SK-N-SH (cell line): ENCODE data around the gene GLIS1. TPM values are rescaled to one million over a fixed set of nuclear protein-coding genes. Genes with fewer than 3 reads are reported as not detected.

Experiments
- CTCF ChIA-PET: fragments of 300-600, 350-600 bp; formaldehyde crosslinking; extraction: SDS; loops from one replicate; lab custom pipeline; 2021; lab: Yijun Ruan, JAX
- POLR2A ChIA-PET: fragments of 350-600 bp; sonication (Branson Sonifier 250); formaldehyde crosslinking; extraction: SDS; loops from one replicate; lab custom pipeline; 2020; ENCODE audit warnings: antibody characterized with exemption, inconsistent platforms; lab: Yijun Ruan, JAX
- DNase-seq: peaks from one replicate; pipeline ENCODE4 v3.0.0; 2012
- H2AFZ ChIP-seq: fragments of 200-600 bp; sonication (generic); 2 replicates; pipeline ENCODE4 v1.8.1; 2016; ENCODE audit warnings: antibody characterized with exemption, mild to moderate bottlenecking, low read depth
- H3F3A ChIP-seq: fragments of 200-600 bp; sonication (generic); replicated peaks from 2 replicates; pipeline ENCODE3; 2016; ENCODE audit warnings: antibody characterized with exemption, mild to moderate bottlenecking; ENCODE audit not compliant: insufficient read depth
- H3K27ac ChIP-seq, 2 experiments: fragments of 200-500 bp in 1 of 2; fragments of 200-600 bp in 1 of 2; sonication (Bioruptor generic) in 1 of 2; sonication (generic), shearing (Covaris generic) in 1 of 2; 2 replicates each; pipeline versions ENCODE4 v1.5.1 to v1.6.1; 2014 to 2016; ENCODE audit warnings: low read depth in 2 of 2, inconsistent platforms in 1 of 2, low read length in 1 of 2, mild to moderate bottlenecking in 1 of 2, mixed read lengths in 1 of 2
- H3K27me3 ChIP-seq: fragments of 200-600 bp; sonication (generic), shearing (Covaris generic); 2 replicates; pipeline ENCODE4 v1.6.1; 2016; ENCODE audit warnings: mixed run types; ENCODE audit not compliant: insufficient read depth
- H3K36me3 ChIP-seq, 2 experiments: fragments of 200-500 bp in 1 of 2; fragments of 200-600 bp in 1 of 2; sonication (Bioruptor generic) in 1 of 2; sonication (generic) in 1 of 2; replicated peaks in 1 of 2; 2 replicates each; pipeline versions ENCODE3 to v1.5.1; 2014 to 2016; ENCODE audit warnings: low read length in 1 of 2, mild to moderate bottlenecking in 1 of 2; ENCODE audit not compliant: insufficient read depth in 2 of 2, control insufficient read depth in 1 of 2
- H3K4me1 ChIP-seq, 2 experiments: fragments of 200-500 bp in 1 of 2; fragments of 200-600 bp in 1 of 2; sonication (Bioruptor generic) in 1 of 2; sonication (generic), shearing (Covaris generic) in 1 of 2; 2 replicates each; pipeline versions ENCODE4 v1.5.1 to v1.6.1; 2014 to 2016; ENCODE audit warnings: low read depth in 1 of 2, low read length in 1 of 2, mixed run types in 1 of 2; ENCODE audit not compliant: insufficient read depth in 2 of 2, control insufficient read depth in 1 of 2
- H3K4me2 ChIP-seq: fragments of 200-600 bp; sonication (generic), shearing (Covaris generic); 2 replicates; pipeline ENCODE4 v1.6.1; 2017; ENCODE audit warnings: mixed run types
- H3K4me3 ChIP-seq, 2 experiments: fragments of 200-500 bp in 1 of 2; fragments of 200-600 bp in 1 of 2; sonication (Bioruptor generic) in 1 of 2; sonication (generic), shearing (Covaris generic) in 1 of 2; 2 replicates each; pipeline versions ENCODE4 v1.5.1 to v1.8.1; 2014 to 2016; ENCODE audit warnings: low read depth in 2 of 2, inconsistent platforms in 1 of 2, low read length in 1 of 2, mild to moderate bottlenecking in 1 of 2, mixed read lengths in 1 of 2, moderate library complexity in 1 of 2
- H3K79me2 ChIP-seq: fragments of 200-600 bp; sonication (generic); 2 replicates; pipeline ENCODE4 v1.8.1; 2017; ENCODE audit warnings: mild to moderate bottlenecking; ENCODE audit not compliant: insufficient read depth
- H3K9ac ChIP-seq: fragments of 200-600 bp; sonication (generic); 2 replicates; pipeline ENCODE4 v1.6.1; 2017; ENCODE audit warnings: mixed run types
- H3K9me2 ChIP-seq: fragments of 200-600 bp; sonication (generic); 2 replicates; pipeline ENCODE4 v1.6.1; 2017; ENCODE audit warnings: mixed run types
- H3K9me3 ChIP-seq: fragments of 200-600 bp; sonication (generic); 2 replicates; pipeline ENCODE4 v1.6.1; 2017; ENCODE audit warnings: mixed run types, mild to moderate bottlenecking, moderate library complexity
- H4K20me1 ChIP-seq: fragments of 200-600 bp; sonication (generic); 2 replicates; pipeline ENCODE4 v1.6.1; 2017; ENCODE audit warnings: mild to moderate bottlenecking, mixed run types; ENCODE audit not compliant: insufficient read depth
- ELF1 ChIP-seq: IDR thresholded peaks from 2 replicates; pipeline ENCODE4 v1.4.0; 2012
- EP300 ChIP-seq, 2 experiments: IDR thresholded peaks; 2 replicates each; pipeline versions ENCODE4 v1.4.0 to v1.6.1; 2012; ENCODE audit warnings: borderline replicate concordance in 1 of 2, low read depth in 1 of 2, low read length in 1 of 2
- FOSL2 ChIP-seq: IDR thresholded peaks from 2 replicates; pipeline ENCODE4 v1.4.0; 2012; ENCODE audit warnings: low read depth, mild to moderate bottlenecking, moderate library complexity, borderline replicate concordance
- FOXM1 ChIP-seq: IDR thresholded peaks from 2 replicates; pipeline ENCODE4 v1.4.0; 2012; ENCODE audit warnings: low read depth, mild to moderate bottlenecking
- GATA2 ChIP-seq: sonication (generic); formaldehyde crosslinking; IDR thresholded peaks from 2 replicates; pipeline ENCODE4 v1.5.0; 2020; ENCODE audit warnings: mild to moderate bottlenecking, missing genetic modification reagents
- MEF2A ChIP-seq: IDR thresholded peaks from 2 replicates; pipeline ENCODE4 v1.4.0; 2012; ENCODE audit warnings: low read depth, borderline replicate concordance
- RFX5 ChIP-seq: IDR thresholded peaks from 2 replicates; pipeline ENCODE4 v1.6.1; 2012; ENCODE audit warnings: mild to moderate bottlenecking, improper control_type of control experiment, low read length
- RXRA ChIP-seq: IDR thresholded peaks from 2 replicates; pipeline ENCODE4 v1.4.0; 2012; ENCODE audit warnings: low read depth, mild to moderate bottlenecking, borderline replicate concordance
- TAF1 ChIP-seq: IDR thresholded peaks from 2 replicates; pipeline ENCODE4 v1.6.1; 2012; ENCODE audit warnings: low read depth, mild to moderate bottlenecking, low read length, moderate library complexity, borderline replicate concordance
- TCF12 ChIP-seq: IDR thresholded peaks from 2 replicates; pipeline ENCODE4 v1.4.0; 2012
- TEAD4 ChIP-seq: IDR thresholded peaks from 2 replicates; pipeline ENCODE4 v1.4.0; 2012; ENCODE audit warnings: mild to moderate bottlenecking, borderline replicate concordance; ENCODE audit not compliant: insufficient read depth
- WGBS: methylation state at CpG from one replicate; pipeline ENCODE4 v1.1.6; 2017; ENCODE audit warnings: low lambda C conversion rate; 5-methylcytosine and 5-hydroxymethylcytosine counted together
- polyA plus RNA-seq, 3 experiments: library from polyadenylated mRNA; depleted of rRNA; stranded (reverse); fragments of >200 nt; gene quantifications; 2 replicates each; pipeline ENCODE4 v1.2.3, GENCODE V29; 2012
- TF ChIP-seq, protein P1 (sequence below): IDR thresholded peaks from 2 replicates; pipeline ENCODE4 v1.6.1; 2012; ENCODE audit warnings: mild to moderate bottlenecking, low read depth, low read length, moderate library complexity
- TF ChIP-seq, protein P2 (sequence below): IDR thresholded peaks from 2 replicates; pipeline ENCODE4 v1.4.0; 2012; ENCODE audit warnings: low read depth
- TF ChIP-seq, protein P3 (sequence below): IDR thresholded peaks from 2 replicates; pipeline ENCODE4 v1.4.0; 2012; ENCODE audit warnings: low read depth, borderline replicate concordance
- TF ChIP-seq, protein P4 (sequence below): IDR thresholded peaks from 2 replicates; pipeline ENCODE4 v1.4.0; 2012; ENCODE audit warnings: low read depth, borderline replicate concordance

GLIS1 gene
- polyA plus RNA-seq, 1 of the 3 experiments (the other 2 are of a cell fraction): 0.13 TPM

DNA sequence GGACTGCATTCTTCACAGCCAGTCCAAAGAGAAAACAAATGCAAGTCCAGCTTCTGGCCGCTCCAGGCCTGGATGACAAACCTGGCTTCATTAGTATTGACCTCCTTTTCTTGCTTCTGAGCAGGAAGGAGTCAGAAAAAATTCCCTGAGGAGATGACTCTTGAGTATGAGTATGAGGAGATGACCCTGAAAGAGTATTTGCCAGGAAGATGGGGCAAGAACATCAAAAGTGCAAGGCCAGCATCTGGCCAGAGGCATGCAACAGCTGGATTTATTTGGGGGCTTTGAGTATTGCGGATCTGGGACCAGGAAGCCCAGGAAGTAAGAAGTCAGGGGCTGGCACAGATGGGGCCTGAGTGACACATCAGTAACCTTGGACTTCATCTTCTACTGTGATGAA, 113.9 kb downstream of the GLIS1 start:
- Histone ChIP-seq H3K36me3 (no peaks in the 10 kb centered on the region), H3K9ac (no peak overlapping the region), H3K79me2 (no peaks in the 10 kb centered on the region), H3K27me3 (no peaks in the 10 kb centered on the region; the same call in 1 of the 2 replicates), H3K27ac (no peak overlapping the region), H4K20me1 (no peaks in the 10 kb centered on the region), H3K4me2 (no peak overlapping the region), H3F3A (no peaks in the 10 kb centered on the region), H3K4me3 (no peak overlapping the region), H3K9me3 (no peaks in the 10 kb centered on the region), H3K4me1 (peaks cover 0 to 27% of the 10 kb centered on the region in 2 experiments; a peak in 1 of 4 replicates), H3K9me2 (no peaks in the 10 kb centered on the region), H2AFZ (no peak overlapping the region)
- POLR2A ChIA-PET: no interaction called here
- TF ChIP-seq MEF2A (no peak), ELF1 (no peak), EP300 (IDR thresholded peaks at IDR 0.05; ENCODE audit: borderline replicate concordance in 1 of 2, low read depth in 1 of 2, low read length in 1 of 2) (no peak)
- WGBS: 73% methylated on average over 2 of the region's 2 CpGs
- no peak for DNase-seq
- CTCF ChIA-PET: interaction anchor here (3.5 kb wide), 1 partner anchor 139 kb away, joined by 11 read pairs; no protein-coding TSS in a partner anchor

DNA sequence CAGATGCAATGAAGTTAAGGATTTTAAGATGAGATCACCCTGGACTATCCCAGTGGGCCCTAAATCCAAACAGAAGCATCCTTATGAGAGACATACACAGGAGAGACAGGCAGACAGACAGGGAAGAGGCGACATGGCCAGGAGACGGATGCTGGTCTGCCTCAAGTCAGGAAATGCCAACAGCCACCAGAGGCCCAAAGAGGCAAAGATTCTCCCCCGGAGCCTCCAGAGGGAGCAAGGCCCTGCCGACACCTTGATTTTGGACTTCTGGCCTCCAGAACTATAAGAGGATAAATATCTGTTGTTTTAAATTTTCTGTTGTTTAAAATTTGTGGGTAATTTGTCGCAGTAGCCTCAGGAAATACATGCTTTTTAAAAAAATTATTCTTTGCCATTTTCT, 116.4 kb downstream of the GLIS1 start:
- POLR2A ChIA-PET: no interaction called here
- Histone ChIP-seq H3K79me2 (no peaks in the 10 kb centered on the region), H3K9ac (no peak overlapping the region), H4K20me1 (no peaks in the 10 kb centered on the region), H3K36me3 (no peaks in the 10 kb centered on the region), H3K4me3 (no peak overlapping the region), H3K9me2 (no peaks in the 10 kb centered on the region), H2AFZ (no peak overlapping the region), H3K27ac (no peak overlapping the region), H3K4me1 (peaks cover 0 to 38% of the 10 kb centered on the region in 2 experiments; a peak in 1 of 4 replicates), H3F3A (no peaks in the 10 kb centered on the region), H3K4me2 (no peak overlapping the region), H3K27me3 (no peaks in the 10 kb centered on the region; the same call in 1 of the 2 replicates), H3K9me3 (no peaks in the 10 kb centered on the region)
- WGBS: 74% methylated on average over 5 of the region's 5 CpGs
- no peak for TF ChIP-seq FOSL2
- no peak for TF ChIP-seq ELF1
- TF ChIP-seq TEAD4: no peak
- TF ChIP-seq, protein P1, sequence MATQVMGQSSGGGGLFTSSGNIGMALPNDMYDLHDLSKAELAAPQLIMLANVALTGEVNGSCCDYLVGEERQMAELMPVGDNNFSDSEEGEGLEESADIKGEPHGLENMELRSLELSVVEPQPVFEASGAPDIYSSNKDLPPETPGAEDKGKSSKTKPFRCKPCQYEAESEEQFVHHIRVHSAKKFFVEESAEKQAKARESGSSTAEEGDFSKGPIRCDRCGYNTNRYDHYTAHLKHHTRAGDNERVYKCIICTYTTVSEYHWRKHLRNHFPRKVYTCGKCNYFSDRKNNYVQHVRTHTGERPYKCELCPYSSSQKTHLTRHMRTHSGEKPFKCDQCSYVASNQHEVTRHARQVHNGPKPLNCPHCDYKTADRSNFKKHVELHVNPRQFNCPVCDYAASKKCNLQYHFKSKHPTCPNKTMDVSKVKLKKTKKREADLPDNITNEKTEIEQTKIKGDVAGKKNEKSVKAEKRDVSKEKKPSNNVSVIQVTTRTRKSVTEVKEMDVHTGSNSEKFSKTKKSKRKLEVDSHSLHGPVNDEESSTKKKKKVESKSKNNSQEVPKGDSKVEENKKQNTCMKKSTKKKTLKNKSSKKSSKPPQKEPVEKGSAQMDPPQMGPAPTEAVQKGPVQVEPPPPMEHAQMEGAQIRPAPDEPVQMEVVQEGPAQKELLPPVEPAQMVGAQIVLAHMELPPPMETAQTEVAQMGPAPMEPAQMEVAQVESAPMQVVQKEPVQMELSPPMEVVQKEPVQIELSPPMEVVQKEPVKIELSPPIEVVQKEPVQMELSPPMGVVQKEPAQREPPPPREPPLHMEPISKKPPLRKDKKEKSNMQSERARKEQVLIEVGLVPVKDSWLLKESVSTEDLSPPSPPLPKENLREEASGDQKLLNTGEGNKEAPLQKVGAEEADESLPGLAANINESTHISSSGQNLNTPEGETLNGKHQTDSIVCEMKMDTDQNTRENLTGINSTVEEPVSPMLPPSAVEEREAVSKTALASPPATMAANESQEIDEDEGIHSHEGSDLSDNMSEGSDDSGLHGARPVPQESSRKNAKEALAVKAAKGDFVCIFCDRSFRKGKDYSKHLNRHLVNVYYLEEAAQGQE: no peak
- TF ChIP-seq EP300 (IDR thresholded peaks at IDR 0.05; ENCODE audit: borderline replicate concordance in 1 of 2, low read depth in 1 of 2, low read length in 1 of 2): no peak
- CTCF ChIA-PET: interaction anchor here (1.1 kb wide), 1 partner anchor 21 kb away, joined by 3 read pairs; no protein-coding TSS in a partner anchor
- no peak for DNase-seq

DNA sequence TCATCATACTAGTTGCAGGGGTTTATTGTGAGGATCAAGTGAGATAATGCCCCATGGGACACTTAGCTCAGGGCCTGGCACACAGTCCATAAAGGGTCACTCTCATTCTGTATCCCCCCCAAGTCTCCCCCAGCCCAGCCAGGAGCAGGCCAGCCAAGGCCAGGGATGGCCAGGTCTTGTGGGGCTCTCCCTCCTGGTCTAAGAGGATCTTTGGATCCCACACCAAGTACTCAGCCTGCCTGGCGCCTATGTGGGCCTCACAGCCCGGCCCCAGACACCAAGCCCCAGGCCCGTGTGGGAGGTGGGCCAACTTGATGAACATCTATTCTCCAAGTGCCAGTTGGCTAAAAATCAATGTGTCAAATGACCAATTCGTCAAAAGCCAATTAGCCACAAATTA, 117.8 kb downstream of the GLIS1 start:
- no peaks in the 10 kb centered on the region for H3K79me2 ChIP-seq
- WGBS: 48% methylated on average over 3 of the region's 4 CpGs
- no peaks in the 10 kb centered on the region for H4K20me1 ChIP-seq
- H3K9ac ChIP-seq: no peak overlapping the region
- no peaks in the 10 kb centered on the region for H3K9me3 ChIP-seq
- no peaks in the 10 kb centered on the region for H3K9me2 ChIP-seq
- no peak overlapping the region for H3K27ac ChIP-seq
- H3K4me2 ChIP-seq: no peak overlapping the region
- DNase-seq: no peak
- H3K4me3 ChIP-seq: no peak overlapping the region
- H3K27me3 ChIP-seq: no peaks in the 10 kb centered on the region; the same call in 1 of the 2 replicates
- H3K36me3 ChIP-seq: no peaks in the 10 kb centered on the region
- H2AFZ ChIP-seq: no peak overlapping the region
- H3K4me1 ChIP-seq: peaks cover 0 to 27% of the 10 kb centered on the region in 2 experiments; a peak in 1 of 4 replicates
- POLR2A ChIA-PET: no interaction called here
- CTCF ChIA-PET: interaction anchor here (0.9 to 1.2 kb wide), 3 partner anchors 31 to 177 kb away, joined by 4 read pairs; no protein-coding TSS in a partner anchor
- no peaks in the 10 kb centered on the region for H3F3A ChIP-seq
- no peak for TF ChIP-seq TEAD4
- TF ChIP-seq TCF12: no peak
- no peak for TF ChIP-seq RFX5
- TF ChIP-seq, protein P2, sequence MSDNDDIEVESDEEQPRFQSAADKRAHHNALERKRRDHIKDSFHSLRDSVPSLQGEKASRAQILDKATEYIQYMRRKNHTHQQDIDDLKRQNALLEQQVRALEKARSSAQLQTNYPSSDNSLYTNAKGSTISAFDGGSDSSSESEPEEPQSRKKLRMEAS: no peak
- TF ChIP-seq, protein P3, sequence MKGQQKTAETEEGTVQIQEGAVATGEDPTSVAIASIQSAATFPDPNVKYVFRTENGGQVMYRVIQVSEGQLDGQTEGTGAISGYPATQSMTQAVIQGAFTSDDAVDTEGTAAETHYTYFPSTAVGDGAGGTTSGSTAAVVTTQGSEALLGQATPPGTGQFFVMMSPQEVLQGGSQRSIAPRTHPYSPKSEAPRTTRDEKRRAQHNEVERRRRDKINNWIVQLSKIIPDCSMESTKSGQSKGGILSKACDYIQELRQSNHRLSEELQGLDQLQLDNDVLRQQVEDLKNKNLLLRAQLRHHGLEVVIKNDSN: no peak
- TF ChIP-seq GATA2 (CRISPR knock-in tag): no peak
- TF ChIP-seq FOXM1: no peak
- no peak for TF ChIP-seq RXRA
- TF ChIP-seq, protein P4, sequence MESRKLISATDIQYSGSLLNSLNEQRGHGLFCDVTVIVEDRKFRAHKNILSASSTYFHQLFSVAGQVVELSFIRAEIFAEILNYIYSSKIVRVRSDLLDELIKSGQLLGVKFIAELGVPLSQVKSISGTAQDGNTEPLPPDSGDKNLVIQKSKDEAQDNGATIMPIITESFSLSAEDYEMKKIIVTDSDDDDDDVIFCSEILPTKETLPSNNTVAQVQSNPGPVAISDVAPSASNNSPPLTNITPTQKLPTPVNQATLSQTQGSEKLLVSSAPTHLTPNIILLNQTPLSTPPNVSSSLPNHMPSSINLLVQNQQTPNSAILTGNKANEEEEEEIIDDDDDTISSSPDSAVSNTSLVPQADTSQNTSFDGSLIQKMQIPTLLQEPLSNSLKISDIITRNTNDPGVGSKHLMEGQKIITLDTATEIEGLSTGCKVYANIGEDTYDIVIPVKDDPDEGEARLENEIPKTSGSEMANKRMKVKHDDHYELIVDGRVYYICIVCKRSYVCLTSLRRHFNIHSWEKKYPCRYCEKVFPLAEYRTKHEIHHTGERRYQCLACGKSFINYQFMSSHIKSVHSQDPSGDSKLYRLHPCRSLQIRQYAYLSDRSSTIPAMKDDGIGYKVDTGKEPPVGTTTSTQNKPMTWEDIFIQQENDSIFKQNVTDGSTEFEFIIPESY: no peak
- no peak for TF ChIP-seq TAF1
